ENCODE measurements around the gene ANKRD34C.

ANKRD34C gene

DNA sequence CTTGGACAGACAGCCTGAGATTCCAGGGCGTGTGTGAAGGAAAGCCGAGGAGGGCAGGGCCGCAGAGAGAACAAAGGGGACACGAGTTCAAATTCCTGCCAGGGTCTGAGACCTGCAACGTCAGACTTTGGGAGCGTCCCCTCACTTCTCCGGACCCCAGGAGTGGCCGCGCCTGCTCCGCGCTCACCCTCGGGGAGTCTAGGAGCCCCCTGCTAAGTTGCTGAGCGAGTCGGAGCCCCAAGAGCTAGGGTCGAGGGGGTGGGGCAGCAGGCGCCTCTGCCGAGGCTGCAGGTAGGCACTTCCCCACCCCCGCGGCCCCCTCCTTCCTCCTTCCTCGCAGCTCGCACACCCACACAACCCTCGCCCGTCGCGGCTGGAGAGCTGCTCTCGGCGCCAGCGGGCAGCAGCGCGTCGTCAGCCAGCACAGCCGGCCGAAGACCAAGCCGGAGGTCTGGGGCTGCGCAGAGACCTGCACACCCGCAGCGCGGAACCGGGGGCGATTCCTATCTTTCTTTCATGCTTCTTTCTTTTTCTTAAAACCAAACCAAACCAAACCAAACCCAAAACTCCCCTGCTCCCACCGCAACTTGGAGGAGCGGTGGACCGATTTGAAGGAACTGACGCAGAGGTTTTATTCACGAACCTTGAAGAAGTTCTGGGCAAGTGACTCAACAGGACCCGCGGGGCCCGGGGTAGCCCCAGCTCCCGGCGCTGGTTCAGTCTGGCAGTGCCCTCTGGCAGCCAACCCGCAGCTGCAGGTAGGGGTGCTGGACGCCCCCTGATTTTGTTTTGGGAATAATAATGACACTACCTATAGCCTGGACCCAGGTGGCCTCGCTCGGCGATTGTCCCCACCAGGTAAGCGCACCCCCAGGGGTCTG, at the start of gene ANKRD34C:
ANKRD34C (plus strand) TSS at position 352 of the 881 bp plus-strand sequence. CDS start 10,563 bp downstream, outside the sequence.
- peak within 1 kb of the TSS; percentile 59 for H3K4me3 ChIP-seq (ENCODE audit: low read depth, low read length)
- H3K9me3 ChIP-seq (ENCODE audit: control insufficient read depth, insufficient read depth, low read length): no peaks in the 10 kb centered on the region
- H3K9ac ChIP-seq (ENCODE audit: low read depth, low read length): no peak within 1 kb of the TSS
- peaks cover 75% of the 10 kb centered on the region for H3K27me3 ChIP-seq (ENCODE audit: control insufficient read depth, insufficient read depth, low read length)
- H3K4me1 ChIP-seq (ENCODE audit: control insufficient read depth, insufficient read depth, low read length): no peaks in the 10 kb centered on the region
- H3K36me3 ChIP-seq (ENCODE audit: control insufficient read depth, insufficient read depth, low read length): no peaks in the 10 kb centered on the region

DNA sequence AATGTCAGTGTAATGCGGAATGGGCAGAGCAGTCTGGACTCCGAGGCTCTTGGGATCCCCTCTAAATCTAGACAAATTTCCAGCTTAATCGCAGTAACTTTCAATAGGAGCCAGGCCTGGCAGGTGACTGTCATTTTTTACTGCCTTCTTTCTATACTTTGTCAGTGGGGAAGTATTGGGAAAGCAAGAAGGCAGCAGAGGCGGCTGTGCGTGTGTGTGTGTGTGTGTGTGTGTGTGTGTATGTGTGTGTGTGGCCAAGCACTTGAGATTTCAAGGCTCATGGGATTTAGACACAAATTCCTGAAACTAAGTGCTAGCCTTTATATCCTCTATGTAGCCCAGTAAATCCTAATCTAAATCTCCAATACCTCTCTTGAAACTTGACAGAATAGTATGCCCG, 49.3 kb upstream of the ANKRD34C start:
- Histone ChIP-seq H3K4me1 (ENCODE audit: control insufficient read depth, insufficient read depth, low read length) (no peaks in the 10 kb centered on the region), H3K27me3 (ENCODE audit: control insufficient read depth, insufficient read depth, low read length) (peaks cover 2% of the 10 kb centered on the region), H3K9me3 (ENCODE audit: control insufficient read depth, insufficient read depth, low read length) (no peaks in the 10 kb centered on the region)

DNA sequence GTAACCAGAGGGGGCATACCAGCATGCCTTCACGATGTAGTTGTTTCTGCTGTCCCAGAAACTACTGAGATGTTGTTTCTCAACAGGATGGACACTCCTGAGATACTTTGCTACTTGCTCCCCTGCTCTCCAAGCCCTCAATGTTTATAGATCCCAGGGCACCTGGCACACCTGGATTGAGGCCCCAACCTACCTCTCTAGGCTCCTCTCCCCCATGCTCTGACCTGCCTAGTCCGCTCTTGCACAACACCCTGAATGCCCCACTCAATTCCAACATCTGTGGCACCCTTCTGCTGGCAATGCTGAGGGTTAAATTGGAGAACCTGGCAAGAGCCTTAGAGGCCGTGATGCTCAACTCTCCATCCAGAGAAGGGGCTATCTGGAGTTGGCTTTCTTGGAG, 42.5 kb upstream of the ANKRD34C start:
- Histone ChIP-seq H3K9me3 (ENCODE audit: control insufficient read depth, insufficient read depth, low read length) (no peaks in the 10 kb centered on the region), H3K9ac (ENCODE audit: low read depth, low read length) (no peak overlapping the region), H3K27me3 (ENCODE audit: control insufficient read depth, insufficient read depth, low read length) (no peaks in the 10 kb centered on the region), H3K4me3 (ENCODE audit: low read depth, low read length) (no peak overlapping the region), H3K36me3 (ENCODE audit: control insufficient read depth, insufficient read depth, low read length) (no peaks in the 10 kb centered on the region), H3K4me1 (ENCODE audit: control insufficient read depth, insufficient read depth, low read length) (no peaks in the 10 kb centered on the region)

More for the DNA sequence above, 49.3 kb upstream of the ANKRD34C start:
- H3K9ac ChIP-seq (ENCODE audit: low read depth, low read length): no peak overlapping the region
- H3K36me3 ChIP-seq (ENCODE audit: control insufficient read depth, insufficient read depth, low read length): no peaks in the 10 kb centered on the region
- no peak overlapping the region for H3K4me3 ChIP-seq (ENCODE audit: low read depth, low read length)

DNA sequence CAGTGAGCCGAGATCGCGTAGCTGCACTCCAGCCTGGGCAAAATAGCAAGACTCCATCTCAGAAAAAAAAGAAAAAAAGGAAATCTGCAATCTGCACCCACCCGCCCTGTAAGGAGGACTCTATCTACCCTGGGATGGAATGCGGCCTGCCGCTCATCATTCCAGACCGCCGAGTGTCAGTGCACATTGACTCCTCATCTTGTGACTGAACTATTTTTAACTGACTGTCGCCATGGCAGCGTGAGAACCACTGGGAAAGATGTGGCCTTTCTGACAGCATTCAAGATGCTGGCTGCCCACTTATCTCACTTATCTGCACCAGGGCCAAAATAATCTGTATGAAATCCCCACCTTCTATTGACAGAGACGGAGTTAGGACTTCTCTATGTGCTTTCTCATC, 38.8 kb upstream of the ANKRD34C start:
- Histone ChIP-seq H3K27me3 (ENCODE audit: control insufficient read depth, insufficient read depth, low read length) (peaks cover 2% of the 10 kb centered on the region), H3K9ac (ENCODE audit: low read depth, low read length) (no peak overlapping the region), H3K36me3 (ENCODE audit: control insufficient read depth, insufficient read depth, low read length) (no peaks in the 10 kb centered on the region), H3K4me1 (ENCODE audit: control insufficient read depth, insufficient read depth, low read length) (no peaks in the 10 kb centered on the region), H3K4me3 (ENCODE audit: low read depth, low read length) (no peak overlapping the region), H3K9me3 (ENCODE audit: control insufficient read depth, insufficient read depth, low read length) (no peaks in the 10 kb centered on the region)

DNA sequence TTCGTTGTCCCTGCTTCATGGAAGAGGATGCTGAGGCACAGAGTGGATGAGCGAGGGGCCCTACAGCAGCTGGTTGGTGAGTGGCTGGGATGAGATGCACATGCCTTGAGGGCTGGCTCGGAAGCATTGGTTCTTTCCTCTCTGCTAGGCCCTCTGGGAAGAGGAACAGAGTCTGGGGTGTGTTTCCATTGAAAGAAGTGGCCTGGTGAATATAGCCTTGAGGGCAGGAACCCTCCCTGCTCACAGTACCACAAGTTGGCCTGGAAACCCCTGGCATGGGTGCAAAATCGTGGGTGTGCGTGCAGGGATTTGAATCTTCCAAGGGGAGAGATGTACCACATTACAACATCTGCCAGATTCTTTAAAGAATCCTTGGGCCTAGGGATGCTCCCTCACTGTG, 37.6 kb upstream of the ANKRD34C start:
- Histone ChIP-seq H3K4me3 (ENCODE audit: low read depth, low read length) (no peak overlapping the region), H3K27me3 (ENCODE audit: control insufficient read depth, insufficient read depth, low read length) (peaks cover 2% of the 10 kb centered on the region), H3K9me3 (ENCODE audit: control insufficient read depth, insufficient read depth, low read length) (no peaks in the 10 kb centered on the region), H3K4me1 (ENCODE audit: control insufficient read depth, insufficient read depth, low read length) (no peaks in the 10 kb centered on the region), H3K36me3 (ENCODE audit: control insufficient read depth, insufficient read depth, low read length) (no peaks in the 10 kb centered on the region), H3K9ac (ENCODE audit: low read depth, low read length) (no peak overlapping the region)

DNA sequence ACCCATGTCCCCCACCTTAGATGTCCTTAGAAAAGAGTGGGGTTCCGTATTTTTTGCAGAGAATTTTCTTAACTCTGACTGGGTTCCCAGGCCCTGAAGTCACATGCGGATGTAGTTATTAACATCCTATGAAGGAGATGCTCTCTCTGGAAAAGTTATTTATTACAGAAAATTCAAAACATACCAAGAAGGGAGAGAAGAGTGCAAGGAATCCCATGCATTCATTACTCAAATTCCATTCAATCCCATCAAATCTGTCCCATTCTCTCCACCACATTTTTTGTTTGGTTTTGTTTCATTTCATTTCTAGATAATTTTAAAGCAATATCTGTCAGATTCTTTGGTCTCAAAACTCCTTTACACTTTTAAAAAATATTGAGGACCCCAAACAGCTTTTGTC, 34.3 kb upstream of the ANKRD34C start:
- H3K4me3 ChIP-seq (ENCODE audit: low read depth, low read length): no peak overlapping the region
- H3K4me1 ChIP-seq (ENCODE audit: control insufficient read depth, insufficient read depth, low read length): no peaks in the 10 kb centered on the region
- peaks cover 2% of the 10 kb centered on the region for H3K27me3 ChIP-seq (ENCODE audit: control insufficient read depth, insufficient read depth, low read length)
- no peaks in the 10 kb centered on the region for H3K36me3 ChIP-seq (ENCODE audit: control insufficient read depth, insufficient read depth, low read length)
- no peaks in the 10 kb centered on the region for H3K9me3 ChIP-seq (ENCODE audit: control insufficient read depth, insufficient read depth, low read length)
- H3K9ac ChIP-seq (ENCODE audit: low read depth, low read length): no peak overlapping the region

DNA sequence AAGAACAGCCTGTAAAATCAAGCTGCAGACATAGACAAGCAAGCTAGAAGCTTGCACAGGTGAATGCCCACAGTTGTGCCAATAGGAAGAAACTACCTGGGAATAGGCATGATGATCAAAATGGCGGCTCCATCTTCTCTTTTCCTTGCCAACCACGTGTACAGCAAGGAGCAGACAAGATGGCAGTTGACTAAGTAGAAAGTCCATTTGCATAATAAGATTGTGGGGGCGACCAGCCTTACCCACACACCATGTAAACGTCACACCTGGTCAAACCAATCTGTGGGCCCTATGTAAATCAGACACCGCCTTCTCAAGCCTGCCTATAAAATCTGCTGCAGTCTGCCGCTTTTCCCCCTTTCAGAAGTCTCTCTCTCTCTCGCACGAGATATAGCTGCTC, 25.1 kb upstream of the ANKRD34C start:
- Histone ChIP-seq H3K36me3 (ENCODE audit: control insufficient read depth, insufficient read depth, low read length) (no peaks in the 10 kb centered on the region), H3K9me3 (ENCODE audit: control insufficient read depth, insufficient read depth, low read length) (no peaks in the 10 kb centered on the region), H3K27me3 (ENCODE audit: control insufficient read depth, insufficient read depth, low read length) (no peaks in the 10 kb centered on the region), H3K4me1 (ENCODE audit: control insufficient read depth, insufficient read depth, low read length) (no peaks in the 10 kb centered on the region), H3K4me3 (ENCODE audit: low read depth, low read length) (no peak overlapping the region), H3K9ac (ENCODE audit: low read depth, low read length) (no peak overlapping the region)

DNA sequence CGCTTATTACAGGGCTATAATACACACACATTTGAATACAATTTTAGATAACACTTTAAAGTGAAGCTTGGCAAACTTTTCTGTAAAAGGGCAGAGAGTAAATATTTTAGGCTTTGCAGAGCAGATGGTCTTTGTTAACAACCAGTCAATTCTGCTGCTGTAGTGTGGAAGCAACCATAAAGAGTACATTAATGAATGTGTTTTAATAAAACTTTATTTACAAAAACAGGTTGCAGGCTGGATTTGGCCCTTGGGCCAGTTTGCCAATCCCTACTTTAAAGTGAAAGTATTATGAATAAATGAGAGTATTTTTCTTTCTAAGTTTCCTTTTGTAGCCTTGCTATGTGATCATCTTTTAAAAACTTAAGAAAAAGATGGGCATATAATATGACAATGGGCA, 20.7 kb upstream of the ANKRD34C start:
- Histone ChIP-seq H3K36me3 (ENCODE audit: control insufficient read depth, insufficient read depth, low read length) (no peaks in the 10 kb centered on the region), H3K4me3 (ENCODE audit: low read depth, low read length) (no peak overlapping the region), H3K9me3 (ENCODE audit: control insufficient read depth, insufficient read depth, low read length) (no peaks in the 10 kb centered on the region), H3K9ac (ENCODE audit: low read depth, low read length) (no peak overlapping the region), H3K27me3 (ENCODE audit: control insufficient read depth, insufficient read depth, low read length) (no peaks in the 10 kb centered on the region), H3K4me1 (ENCODE audit: control insufficient read depth, insufficient read depth, low read length) (no peaks in the 10 kb centered on the region)

DNA sequence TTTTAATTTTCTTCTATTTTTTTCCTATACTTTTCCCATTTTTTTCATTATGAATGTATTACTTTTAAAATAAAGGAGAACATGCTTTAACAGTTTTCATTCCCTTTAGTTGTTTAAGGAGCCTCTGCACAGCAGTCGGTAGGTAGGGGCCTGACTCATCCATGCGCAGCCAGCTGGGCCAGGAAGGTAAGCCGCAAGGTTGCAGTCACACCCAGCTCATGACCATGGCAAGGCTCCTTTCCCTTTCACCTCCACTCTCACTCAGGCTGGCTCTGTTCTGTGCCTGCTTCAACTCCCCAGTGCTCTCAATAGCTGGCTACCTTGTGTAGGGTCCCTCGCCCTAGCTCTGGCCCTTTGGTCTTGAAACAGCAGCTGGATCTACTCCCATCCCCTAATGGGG, 17.4 kb upstream of the ANKRD34C start:
- Histone ChIP-seq H3K4me1 (ENCODE audit: control insufficient read depth, insufficient read depth, low read length) (no peaks in the 10 kb centered on the region), H3K36me3 (ENCODE audit: control insufficient read depth, insufficient read depth, low read length) (no peaks in the 10 kb centered on the region), H3K9ac (ENCODE audit: low read depth, low read length) (no peak overlapping the region), H3K4me3 (ENCODE audit: low read depth, low read length) (no peak overlapping the region), H3K27me3 (ENCODE audit: control insufficient read depth, insufficient read depth, low read length) (no peaks in the 10 kb centered on the region), H3K9me3 (ENCODE audit: control insufficient read depth, insufficient read depth, low read length) (no peaks in the 10 kb centered on the region)

DNA sequence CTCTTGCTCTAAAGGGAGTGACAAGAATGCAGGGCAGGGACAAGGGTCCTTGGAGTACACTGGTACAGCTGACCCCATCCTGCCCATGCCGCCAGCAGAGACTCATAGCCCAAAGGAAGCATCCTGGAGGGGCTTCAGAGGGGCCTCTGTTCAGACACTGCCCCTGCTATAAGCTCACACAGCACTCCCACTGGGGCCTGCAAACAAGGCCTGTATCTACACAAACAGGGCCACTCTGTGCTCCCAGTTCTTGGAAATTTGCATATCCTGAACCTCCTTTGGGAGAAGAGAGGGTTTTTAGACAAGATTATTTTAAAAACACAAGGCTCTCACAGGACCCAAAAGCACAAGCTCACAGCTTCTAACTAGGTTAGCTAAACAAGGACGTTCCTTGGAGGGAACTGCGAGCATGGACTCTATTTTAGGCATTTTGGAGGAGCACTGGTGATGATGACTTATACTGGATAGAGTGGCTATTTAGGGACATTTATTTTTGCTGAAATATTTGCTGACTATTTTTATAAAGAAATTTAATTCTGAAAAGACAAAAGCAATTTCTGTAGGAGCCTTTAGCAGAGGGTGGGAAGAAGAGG, 16.4 kb upstream of the ANKRD34C start:
- Histone ChIP-seq H3K27me3 (ENCODE audit: control insufficient read depth, insufficient read depth, low read length) (no peaks in the 10 kb centered on the region), H3K9me3 (ENCODE audit: control insufficient read depth, insufficient read depth, low read length) (no peaks in the 10 kb centered on the region), H3K9ac (ENCODE audit: low read depth, low read length) (no peak overlapping the region), H3K4me3 (ENCODE audit: low read depth, low read length) (no peak overlapping the region), H3K36me3 (ENCODE audit: control insufficient read depth, insufficient read depth, low read length) (no peaks in the 10 kb centered on the region), H3K4me1 (ENCODE audit: control insufficient read depth, insufficient read depth, low read length) (no peaks in the 10 kb centered on the region)

DNA sequence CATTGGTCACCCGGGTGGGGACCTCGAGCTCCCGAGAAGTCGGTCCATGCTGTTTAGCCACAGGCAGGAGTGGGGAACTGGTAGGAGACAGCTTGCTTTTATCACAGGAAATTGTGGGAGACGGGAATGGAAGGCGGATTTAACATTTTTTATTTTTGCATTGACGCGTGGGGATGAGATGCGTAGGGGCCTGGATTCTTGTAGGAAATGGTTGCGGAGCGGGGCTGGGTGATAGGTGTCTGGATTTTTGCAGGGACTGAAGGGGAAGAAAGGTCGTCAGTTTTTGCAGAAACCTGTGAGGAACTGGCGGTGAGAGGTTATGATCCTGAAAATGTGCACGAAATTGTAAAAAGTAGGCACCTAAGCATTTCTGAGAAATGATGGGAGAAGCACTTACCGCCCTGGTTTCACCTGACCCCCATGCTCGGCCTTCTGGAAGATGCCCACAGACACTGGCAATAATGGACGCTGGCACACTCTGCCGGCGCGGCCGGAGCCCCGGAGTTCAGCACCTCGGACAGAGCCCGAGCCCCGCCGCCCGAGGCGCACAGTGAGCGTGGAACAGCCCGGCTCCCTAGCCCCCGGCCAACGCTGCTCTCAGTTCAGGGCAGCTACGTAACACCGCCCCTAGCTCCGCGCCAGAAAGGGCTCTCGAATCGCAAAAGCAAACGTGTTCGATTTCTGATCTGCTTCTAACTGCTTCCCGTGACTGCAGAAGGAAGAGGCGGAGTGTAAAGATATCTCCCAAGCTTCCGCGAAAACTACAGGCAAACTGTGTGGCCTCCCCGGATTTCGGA, 928 bp downstream of the ANKRD34C start:
- no peaks in the 10 kb centered on the region for H3K36me3 ChIP-seq (ENCODE audit: control insufficient read depth, insufficient read depth, low read length)
- no peaks in the 10 kb centered on the region for H3K9me3 ChIP-seq (ENCODE audit: control insufficient read depth, insufficient read depth, low read length)
- H3K4me3 ChIP-seq (ENCODE audit: low read depth, low read length): peak overlapping the region; percentile 59
- H3K9ac ChIP-seq (ENCODE audit: low read depth, low read length): no peak overlapping the region
- H3K4me1 ChIP-seq (ENCODE audit: control insufficient read depth, insufficient read depth, low read length): no peaks in the 10 kb centered on the region
- H3K27me3 ChIP-seq (ENCODE audit: control insufficient read depth, insufficient read depth, low read length): peaks cover 83% of the 10 kb centered on the region

Measured in iPS-15b (cell line).